Stimulated activated CD4-positive, alpha-beta T cell treated with anti-CD3 and anti-CD28 coated beads, TNF-alpha, amount 100 ng/mL, for 1 hour (primary cell): ENCODE measurements around the gene DYNC1LI2.
"Not testable (repeated sequence)": the region's sequence is repeated elsewhere in the genome, so short reads cannot be mapped to it uniquely, and the experiment has no call there.

ENCODE experiments used
- DNase-seq, 3 donors: peaks; one replicate each; pipeline ENCODE4 v3.0.0-alpha.2; 2020; ENCODE audit warnings: low read depth in 3 of 3, low spot score in 1 of 3

Gene DYNC1LI2

DNA sequence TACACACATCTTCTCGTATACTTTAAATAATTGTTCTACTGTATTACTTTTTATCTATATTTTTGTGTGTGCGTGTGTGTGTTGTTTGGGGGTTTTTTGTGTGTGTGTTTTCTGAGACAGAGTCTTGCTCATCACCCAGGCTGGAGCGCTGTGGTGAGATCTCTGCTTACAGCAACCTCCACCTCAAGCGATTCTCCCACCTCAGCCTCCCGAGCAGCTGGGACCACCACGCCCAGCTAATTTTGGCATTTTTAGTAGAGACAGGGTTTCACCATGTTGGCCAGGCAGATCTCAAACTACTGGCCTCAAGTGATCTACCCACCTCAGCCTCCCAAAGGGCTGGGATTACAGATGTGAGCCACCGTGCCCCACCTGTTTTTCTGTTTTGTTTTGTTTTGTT, 53.4 kb downstream of the DYNC1LI2 start:
- DNase-seq: no peak

GRCh38 chr16:66696669-66697630, 54.5 kb downstream of the DYNC1LI2 start, which contains the start of gene CMTM4:
Gene CMTM4, minus strand, starts transcription at chr16:66696743. Its CDS starts 218 bp downstream, at chr16:66696525.
- peak; percentile 17 to 72 (median 58) for DNase-seq

DNA sequence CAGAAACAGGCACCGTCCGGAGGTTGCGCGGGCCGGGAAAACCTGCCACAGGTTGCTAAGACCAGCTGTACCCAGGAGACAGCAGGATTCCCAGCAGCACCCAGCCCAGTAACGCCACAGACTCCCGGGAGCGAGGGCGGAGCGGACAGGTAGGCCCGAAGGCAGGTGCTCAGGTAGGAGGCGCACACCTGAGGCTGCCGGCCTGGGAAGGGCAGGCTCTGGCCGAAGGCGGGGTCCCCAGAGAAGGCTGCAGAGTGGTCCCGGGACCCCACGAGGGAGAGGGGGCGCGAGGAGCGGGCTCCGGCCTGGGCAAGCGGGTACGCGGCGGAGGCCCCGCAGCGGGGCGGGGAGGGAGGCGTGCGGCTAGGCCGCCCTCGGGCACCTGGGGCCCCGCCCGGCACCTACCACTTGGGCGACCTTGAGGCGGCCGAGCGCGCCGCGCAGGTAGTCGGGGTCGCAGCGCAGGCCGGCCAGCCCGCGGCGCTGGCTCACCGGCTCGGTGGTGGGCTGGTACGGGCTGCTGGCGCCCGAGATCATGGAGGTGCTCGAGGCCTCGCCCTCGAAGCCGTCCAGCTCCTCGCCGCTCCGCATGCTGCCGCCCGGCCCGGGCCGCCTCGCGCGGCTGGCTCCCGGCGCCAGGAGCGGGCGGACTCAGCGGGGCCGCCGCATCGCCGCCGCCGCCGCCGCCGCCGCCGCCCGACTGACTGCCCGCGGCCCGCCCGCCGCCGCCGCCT, 55.3 kb downstream of the DYNC1LI2 start:
- DNase-seq: peak in 1 of 3 donors; percentile 13

DNA sequence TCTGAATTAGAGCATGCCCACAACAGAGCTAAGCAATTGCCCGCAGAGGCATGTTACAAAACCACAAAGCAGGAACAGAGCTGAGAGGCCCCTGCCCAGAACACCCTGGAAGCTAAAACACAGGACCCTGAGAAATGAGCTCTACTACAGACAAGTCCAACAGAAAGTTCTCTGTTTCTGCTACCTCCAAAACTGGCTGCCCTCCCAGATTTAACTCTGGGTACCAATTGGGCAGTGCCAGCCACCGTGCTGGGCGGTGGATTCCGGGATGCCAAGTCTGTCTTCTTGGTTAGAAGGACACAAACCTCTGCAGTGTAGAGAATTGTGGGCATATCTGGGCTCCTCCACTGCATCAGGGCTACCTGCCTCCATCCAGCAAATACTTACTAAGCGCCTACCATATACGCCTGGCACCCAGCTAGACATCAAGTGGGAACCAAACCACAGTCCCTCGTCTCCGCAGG, 55.9 kb downstream of the DYNC1LI2 start:
- DNase-seq: no peak

DNA sequence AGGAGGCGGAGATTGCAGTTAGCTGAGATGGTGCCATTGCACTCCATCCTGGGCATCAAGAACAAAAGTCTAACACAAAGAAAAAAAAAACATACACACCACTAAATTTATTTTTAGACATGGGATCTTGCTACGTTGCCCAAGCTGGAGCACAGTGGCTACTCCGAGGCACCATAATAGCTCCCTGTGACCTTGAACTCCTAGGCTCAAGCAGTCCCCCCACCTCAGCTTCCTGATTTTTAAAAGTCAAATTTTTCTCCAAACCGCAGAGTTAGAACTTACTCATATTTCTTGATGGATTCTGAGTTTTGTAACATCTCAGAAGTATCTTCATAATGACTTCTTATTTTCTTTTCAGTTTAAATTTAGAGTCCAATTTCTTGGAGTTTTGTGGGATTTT, 58.3 kb downstream of the DYNC1LI2 start:
- no peak for DNase-seq

GRCh38 chr16:66692341-66692740, 59.1 kb downstream of the DYNC1LI2 start:
- no peak for DNase-seq

DNA sequence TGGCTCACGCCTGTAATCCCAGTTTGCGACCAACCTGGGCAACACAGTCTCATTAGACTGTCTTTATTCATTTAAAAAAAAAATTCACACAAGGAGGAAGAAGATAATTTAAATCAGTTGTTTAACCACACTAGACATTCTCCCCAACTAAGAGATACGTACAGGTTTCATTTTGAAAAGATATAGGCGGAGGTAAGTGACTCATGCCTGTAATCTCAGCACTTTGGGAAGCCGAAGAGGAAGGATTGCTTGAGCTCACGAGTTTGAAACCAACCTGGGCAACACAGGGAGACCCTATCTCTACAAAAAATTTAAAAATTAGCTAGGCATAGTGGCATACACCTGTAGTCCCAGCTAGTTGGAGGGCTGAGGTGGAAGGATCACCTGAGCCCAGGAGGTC, 60.2 kb downstream of the DYNC1LI2 start:
- DNase-seq: no peak

DNA sequence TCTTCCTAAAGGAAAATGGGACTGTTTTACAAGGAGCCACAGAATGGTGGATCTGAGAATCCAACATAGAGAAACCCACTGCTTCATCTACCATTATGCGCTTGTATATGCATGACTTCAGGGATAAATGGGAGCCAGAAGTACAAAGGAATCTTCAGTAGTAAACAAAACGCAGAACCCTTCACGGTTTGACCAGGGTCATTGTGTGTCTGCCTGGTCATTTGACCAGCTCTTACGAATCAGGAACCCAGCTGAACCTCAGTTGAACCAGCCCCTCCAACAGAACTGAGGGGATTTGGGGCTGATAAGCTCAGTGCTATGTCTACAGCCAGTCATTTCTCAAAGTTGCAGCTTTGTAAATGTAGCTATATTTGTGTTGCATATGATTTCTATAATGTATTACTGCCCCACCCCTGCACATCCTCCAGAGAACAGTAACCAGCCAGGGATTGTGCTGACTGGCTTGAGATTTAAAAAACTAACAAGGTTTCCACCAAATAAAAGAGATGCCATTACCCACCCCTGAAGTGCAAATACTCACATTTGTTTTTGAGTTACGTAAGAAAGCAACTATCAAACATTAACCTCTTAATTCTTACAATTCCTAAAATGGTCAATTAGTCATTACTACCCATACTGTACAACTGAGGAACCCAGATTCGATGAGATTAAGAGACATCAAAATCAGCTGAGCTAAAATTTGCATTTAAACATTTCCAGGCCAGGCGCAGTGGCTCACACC, 61.1 kb downstream of the DYNC1LI2 start:
- DNase-seq: no peak

DNA sequence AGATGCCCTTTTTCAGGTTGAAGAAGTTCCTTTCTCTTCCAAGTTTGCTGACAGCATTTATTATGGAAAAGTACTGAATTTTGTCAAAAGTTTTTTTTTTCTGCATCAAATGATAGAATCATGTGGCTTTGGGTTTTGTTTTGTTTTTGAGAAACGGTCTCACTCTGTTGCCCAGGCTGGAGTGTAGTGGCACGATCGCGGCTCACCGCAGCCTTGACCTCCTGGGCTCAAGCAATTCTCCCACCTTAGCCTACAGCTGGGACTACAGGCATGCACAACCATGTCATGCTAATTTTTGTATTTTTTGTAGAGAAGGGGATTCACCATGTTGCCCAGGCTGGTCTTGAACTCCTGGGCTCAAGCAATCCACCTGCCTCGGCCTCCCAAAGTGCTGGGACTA, 62.1 kb downstream of the DYNC1LI2 start:
- no peak for DNase-seq

GRCh38 chr16:66687906-66688625, 63.3 kb downstream of the DYNC1LI2 start:
- DNase-seq: no peak

DNA sequence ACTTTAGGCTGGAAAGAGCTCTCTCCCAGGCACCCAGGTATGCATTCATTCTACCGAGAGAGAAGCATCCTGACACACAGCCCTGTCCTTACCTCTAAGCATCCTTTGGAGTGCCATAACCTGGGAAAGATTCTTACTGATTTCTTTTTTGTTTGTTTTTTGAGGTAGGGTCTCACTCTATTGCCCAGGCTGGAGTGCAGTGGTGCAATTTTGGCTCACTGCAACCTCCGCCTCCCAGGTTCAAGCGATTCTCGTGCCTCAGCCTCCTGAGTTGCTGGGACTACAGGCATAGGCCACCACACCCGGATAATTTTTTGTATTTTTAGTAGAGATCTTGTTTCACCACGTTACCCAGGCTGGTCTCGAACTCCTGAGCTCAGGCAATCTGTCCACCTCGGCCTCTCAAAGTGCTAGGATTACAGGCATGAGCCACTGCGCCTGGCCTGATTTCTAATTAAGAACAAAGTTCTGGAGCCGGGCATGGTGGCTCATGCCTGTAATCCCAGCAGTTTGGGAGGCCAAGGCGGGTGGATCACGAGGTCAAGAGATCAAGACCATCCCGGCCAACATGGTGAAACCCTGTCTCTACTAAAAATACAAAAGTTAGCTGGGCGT, 65.8 kb downstream of the DYNC1LI2 start:
- DNase-seq: not testable (repeated sequence)

- no peak for DNase-seq
Observed at GRCh38 chr16:66682271-66682670, 69.1 kb downstream of the DYNC1LI2 start.

GRCh38 chr16:66681676-66682075, 69.7 kb downstream of the DYNC1LI2 start:
- DNase-seq: no peak

- no peak for DNase-seq
Observed at GRCh38 chr16:66678337-66678736, 73.1 kb downstream of the DYNC1LI2 start.

GRCh38 chr16:66677836-66678235, 73.6 kb downstream of the DYNC1LI2 start:
- no peak for DNase-seq

- DNase-seq: no peak
Observed at GRCh38 chr16:66677179-66677578, 74.2 kb downstream of the DYNC1LI2 start.

DNA sequence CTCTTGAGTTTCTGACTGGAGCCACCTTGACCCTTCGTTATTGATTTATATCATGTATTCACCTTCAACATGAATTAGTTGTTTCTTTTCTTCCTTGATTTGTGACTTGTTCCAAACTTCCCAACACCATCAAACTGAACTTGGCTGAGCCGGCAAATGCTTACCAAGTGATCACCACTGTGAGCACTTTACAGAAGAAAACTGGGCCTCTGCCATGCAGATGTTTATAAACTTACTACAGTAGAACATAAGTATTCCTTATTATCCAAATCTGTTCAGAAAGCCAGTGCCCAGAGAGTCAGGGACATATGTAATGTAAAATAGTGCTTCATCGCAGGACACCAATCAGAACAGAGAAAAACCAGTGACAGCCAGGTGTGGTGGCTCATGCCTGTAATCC, 74.8 kb downstream of the DYNC1LI2 start:
- DNase-seq: no peak

GRCh38 chr16:66673691-66674090, 77.7 kb downstream of the DYNC1LI2 start:
- DNase-seq: no peak
